K562 (cell line): ENCODE results near the gene B4GALT5. TPM values are rescaled to one million over a fixed set of nuclear protein-coding genes. Genes with fewer than 3 reads are reported as not detected.
A peak's percentile ranks its signal among the peaks of the same experiment; 100 is the strongest.

Experiments
- CBX3 ChIP-seq, 2 experiments: IDR thresholded peaks; 1 replicate in 1 of 2; 2 replicates in 1 of 2; pipeline ENCODE4 v1.6.1; 2012; ENCODE audit warnings: inconsistent platforms in 2 of 2, low read length in 2 of 2, borderline replicate concordance in 1 of 2, control low read depth in 1 of 2
- KLF1 ChIP-seq: fragments of 450-650 bp; IDR thresholded peaks from 2 replicates; pipeline ENCODE4 v1.6.1; 2016; ENCODE audit warnings: missing genetic modification characterization, missing compliant biosample characterization
- SUPT5H ChIP-seq: fragments of 450-650 bp; IDR thresholded peaks from 2 replicates; pipeline ENCODE4 v1.6.1; 2016
- TCF3 ChIP-seq: sonication (generic); formaldehyde crosslinking; IDR thresholded peaks from 2 replicates; pipeline ENCODE4 v1.4.0; 2020; ENCODE audit warnings: mild to moderate bottlenecking, missing genetic modification reagents
- TEAD1 ChIP-seq, 2 experiments: fragments of 450-650 bp in 1 of 2; sonication (generic) in 1 of 2; formaldehyde crosslinking; IDR thresholded peaks; 2 replicates each; pipeline versions ENCODE4 v1.4.0 to v1.8.0; 2020 to 2022; ENCODE audit warnings: mild to moderate bottlenecking in 2 of 2, missing genetic modification reagents in 1 of 2
- ZFP30 ChIP-seq: fragments of 250-450 bp; sonication (Bioruptor Pico); IDR thresholded peaks from 2 replicates; pipeline ENCODE4 v1.8.0; 2022; ENCODE audit warnings: moderate library complexity, mild to moderate bottlenecking, inconsistent platforms, borderline replicate concordance
- ZNF41 ChIP-seq: fragments of 250-450 bp; sonication (Bioruptor Pico); conservative IDR thresholded peaks from 2 replicates; pipeline ENCODE4 v1.4.0; 2020; ENCODE audit warnings: mild to moderate bottlenecking
- polyA plus RNA-seq, 8 experiments: library from polyadenylated mRNA; depleted of rRNA in 4 of 8; stranded (reverse) in 5 of 8; unstranded in 3 of 8; fragments of >200 nt; fragmentation: Nextera tagmentation in 2 of 8; fragmentation: Illumina TruSeq in 1 of 8; extraction: Ambion mirVana in 2 of 8; extraction: Trizol in 1 of 8; gene quantifications; 2 replicates each; pipeline versions ENCODE4 v1.2.1 to v1.2.3, GENCODE V29; 2011 to 2014; ENCODE audit warnings: inconsistent platforms in 1 of 8, missing spikeins in 1 of 8
- total RNA-seq, 7 experiments: library from RNA; depleted of rRNA in 6 of 7; stranded (reverse); fragments of >200 nt in 6 of 7; fragmentation: Illumina TruSeq in 2 of 7; extraction: Trizol in 2 of 7; gene quantifications; 2 replicates each; pipeline versions ENCODE4 v1.2.1 to v1.2.3, GENCODE V29; 2011 to 2021; ENCODE audit warnings: low replicate concordance in 1 of 7
- TF ChIP-seq, protein P1 (sequence below): fragments of 450-650 bp; IDR thresholded peaks from 2 replicates; pipeline ENCODE4 v1.6.1; 2016; ENCODE audit warnings: missing biosample characterization, missing genetic modification characterization

B4GALT5 gene
- total and polyA plus RNA-seq, 9 of the 15 experiments (the other 6 are each of a cell fraction or from before 2014, with no cell fraction given): 8.5 to 32.6 (median 23.4) TPM

DNA sequence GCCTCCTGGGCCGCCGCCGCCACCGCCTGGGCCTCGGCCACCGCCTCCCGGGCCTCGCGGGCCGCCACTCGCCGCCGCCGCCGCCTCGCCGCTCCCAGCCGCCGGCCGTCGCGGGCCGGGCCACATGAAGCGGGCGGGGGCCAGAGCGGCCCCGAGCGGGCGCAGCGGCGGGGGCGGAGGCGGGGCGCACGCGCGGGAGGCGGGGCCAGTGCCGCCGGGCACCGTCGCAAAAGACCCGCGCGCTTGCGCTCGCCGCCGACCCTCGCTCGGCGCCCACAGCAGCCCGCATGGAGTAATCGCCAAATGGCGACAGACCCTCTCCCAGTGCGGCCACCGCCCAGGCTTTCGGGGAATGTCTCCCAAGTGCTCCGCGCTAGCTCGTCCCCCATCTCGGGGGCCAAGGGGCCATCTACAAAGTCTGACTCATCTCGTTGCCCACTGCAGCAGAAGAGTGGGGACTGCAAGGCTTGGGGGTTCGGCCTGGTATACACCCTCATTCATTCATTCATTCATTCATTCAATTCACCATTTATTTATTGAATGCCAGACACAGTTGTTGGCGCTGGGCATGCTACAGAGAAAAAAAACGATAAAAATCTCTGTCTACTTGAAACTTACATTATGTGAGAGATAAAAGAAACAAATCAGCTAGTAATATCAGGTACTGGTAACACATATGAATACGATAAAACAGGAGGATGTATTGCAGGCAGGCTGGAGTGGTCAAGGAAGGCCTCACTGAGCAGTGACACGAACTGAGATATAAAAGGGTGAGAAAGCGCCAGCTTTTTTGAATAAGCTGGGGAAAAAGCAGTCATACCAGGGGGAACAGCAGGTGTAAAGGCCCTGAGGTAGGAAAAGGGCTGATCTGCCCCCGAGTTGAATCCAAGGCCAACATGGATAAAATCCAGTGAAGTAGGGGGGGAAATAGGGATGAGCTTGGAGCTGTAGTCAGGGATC is at the start of gene B4GALT5 (continued):
- TF ChIP-seq TEAD1 (CRISPR knock-in tag; IDR thresholded peaks at IDR 0.05): peak in 1 of 2 experiments; percentile 37; a peak in 1 of 4 replicates
- TF ChIP-seq CBX3 (IDR thresholded peaks at IDR 0.05; ENCODE audit: borderline replicate concordance in 1 of 2, low read length in 2 of 2): no peak
- TF ChIP-seq, protein P1, sequence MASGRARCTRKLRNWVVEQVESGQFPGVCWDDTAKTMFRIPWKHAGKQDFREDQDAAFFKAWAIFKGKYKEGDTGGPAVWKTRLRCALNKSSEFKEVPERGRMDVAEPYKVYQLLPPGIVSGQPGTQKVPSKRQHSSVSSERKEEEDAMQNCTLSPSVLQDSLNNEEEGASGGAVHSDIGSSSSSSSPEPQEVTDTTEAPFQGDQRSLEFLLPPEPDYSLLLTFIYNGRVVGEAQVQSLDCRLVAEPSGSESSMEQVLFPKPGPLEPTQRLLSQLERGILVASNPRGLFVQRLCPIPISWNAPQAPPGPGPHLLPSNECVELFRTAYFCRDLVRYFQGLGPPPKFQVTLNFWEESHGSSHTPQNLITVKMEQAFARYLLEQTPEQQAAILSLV (tag): no peak
- peak; percentile 28; the same call in 1 of the 2 replicates for TF ChIP-seq TCF3 (CRISPR knock-in tag)
- no peak for TF ChIP-seq ZFP30 (CRISPR knock-in tag)
- TF ChIP-seq SUPT5H: no peak
- TF ChIP-seq ZNF41 (CRISPR knock-in tag): no peak
- TF ChIP-seq KLF1 (tag): no peak
